Caki2 (cell line): ENCODE results near the gene TIAM1. TPM values are rescaled to one million over a fixed set of nuclear protein-coding genes. Genes with fewer than 3 reads are reported as not detected.

Experiments
- DNase-seq: peaks from one replicate; pipeline ENCODE4 v3.0.0-alpha.2; 2015; ENCODE audit warnings: low read depth
- in situ Hi-C: cut with HindIII; loops from 2 replicates; pipeline ENCODE4 v1.10.0; 2016; ENCODE audit warnings: low sequenced_read_pairs, low pct_unique_long_range_greater_than_20kb, mixed read lengths
- total RNA-seq: library from RNA; depleted of rRNA; stranded (reverse); fragments of >200 nt; shearing (Covaris generic); gene quantifications from 2 replicates; pipeline ENCODE4 v1.2.3, GENCODE V29; 2014; ENCODE audit warnings: low replicate concordance

Gene TIAM1
- total RNA-seq, 1 experiment from 2014 or later, result 4.2 TPM

- in situ Hi-C loops, result no loop called here
- no peak for DNase-seq
These were observed 204.0 kb downstream of the TIAM1 start for GRCh38 chr21:31140025-31140424.

GRCh38 chr21:31137960-31138359 lies 206.1 kb downstream of the TIAM1 start:
- in situ Hi-C loops, result no loop called here

GRCh38 chr21:31136891-31137290 lies 207.2 kb downstream of the TIAM1 start:
- no peak for DNase-seq
- in situ Hi-C loops, result no loop called here

More at GRCh38 chr21:31137960-31138359, 206.1 kb downstream of the TIAM1 start:
- DNase-seq, result no peak

GRCh38 chr21:31135531-31136184 lies 208.4 kb downstream of the TIAM1 start:
- in situ Hi-C loops, result no loop called here
- DNase-seq, result no peak

GRCh38 chr21:31133243-31133830 lies 210.7 kb downstream of the TIAM1 start:
- DNase-seq, result no peak
- in situ Hi-C loops, result no loop called here

GRCh38 chr21:31132574-31133242 lies 211.4 kb downstream of the TIAM1 start:
- DNase-seq, result no peak
- in situ Hi-C loops, result no loop called here

GRCh38 chr21:31130821-31131220 lies 213.2 kb downstream of the TIAM1 start:
- in situ Hi-C loops, result no loop called here
- DNase-seq, result no peak

GRCh38 chr21:31128234-31128633 lies 215.8 kb downstream of the TIAM1 start:
- no peak for DNase-seq
- in situ Hi-C loops, result no loop called here

GRCh38 chr21:31124010-31124409 lies 220.1 kb downstream of the TIAM1 start:
- no peak for DNase-seq
- in situ Hi-C loops, result no loop called here

GRCh38 chr21:31119199-31119598 lies 224.9 kb downstream of the TIAM1 start:
- DNase-seq, result no peak
- in situ Hi-C loops, result no loop called here

- in situ Hi-C loops, result no loop called here
- DNase-seq, result peak; percentile 40
These were observed 226.7 kb downstream of the TIAM1 start for GRCh38 chr21:31117128-31117916.

GRCh38 chr21:31115249-31115648 lies 228.8 kb downstream of the TIAM1 start:
- in situ Hi-C loops, result no loop called here

GRCh38 chr21:31111093-31111492 lies 233.0 kb downstream of the TIAM1 start:
- in situ Hi-C loops, result no loop called here
- DNase-seq, result no peak

More at GRCh38 chr21:31115249-31115648, 228.8 kb downstream of the TIAM1 start:
- no peak for DNase-seq

- no peak for DNase-seq
- in situ Hi-C loops, result no loop called here
These were observed 233.6 kb downstream of the TIAM1 start for GRCh38 chr21:31110430-31110829.

- no peak for DNase-seq
- in situ Hi-C loops, result no loop called here
These were observed 236.2 kb downstream of the TIAM1 start for GRCh38 chr21:31107871-31108270.

- in situ Hi-C loops, result no loop called here
- no peak for DNase-seq
These were observed 236.8 kb downstream of the TIAM1 start for GRCh38 chr21:31107176-31107785.

GRCh38 chr21:31103571-31104265 lies 240.3 kb downstream of the TIAM1 start:
- DNase-seq, result no peak
- in situ Hi-C loops, result no loop called here

- no peak for DNase-seq
- in situ Hi-C loops, result no loop called here
These were observed 240.9 kb downstream of the TIAM1 start for GRCh38 chr21:31103163-31103562.
